ENCODE data around the gene CST1. TPM values are rescaled to one million over a fixed set of nuclear protein-coding genes. Genes with fewer than 3 reads are reported as not detected.
"Not testable (repeated sequence)": the region's sequence is repeated elsewhere in the genome, so short reads cannot be mapped to it uniquely, and the experiment has no call there.

Gene CST1
- total RNA-seq, 6 experiments from 2014 or later, result not detected

GRCh38 chr20:23752019-23752418, 1.3 kb upstream of the CST1 start:
- Histone ChIP-seq H3K27ac (no peak overlapping the region), H3K36me3 (no peaks in the 10 kb centered on the region), H3K27me3 (no peaks in the 10 kb centered on the region), H3K4me3 (no peak overlapping the region), H3K9me3 (no peaks in the 10 kb centered on the region), H3K4me1 (no peaks in the 10 kb centered on the region)
- no peak for ATAC-seq
- TF ChIP-seq POLR2A (IDR thresholded peaks at IDR 0.05), result no peak
- TF ChIP-seq, protein P1, sequence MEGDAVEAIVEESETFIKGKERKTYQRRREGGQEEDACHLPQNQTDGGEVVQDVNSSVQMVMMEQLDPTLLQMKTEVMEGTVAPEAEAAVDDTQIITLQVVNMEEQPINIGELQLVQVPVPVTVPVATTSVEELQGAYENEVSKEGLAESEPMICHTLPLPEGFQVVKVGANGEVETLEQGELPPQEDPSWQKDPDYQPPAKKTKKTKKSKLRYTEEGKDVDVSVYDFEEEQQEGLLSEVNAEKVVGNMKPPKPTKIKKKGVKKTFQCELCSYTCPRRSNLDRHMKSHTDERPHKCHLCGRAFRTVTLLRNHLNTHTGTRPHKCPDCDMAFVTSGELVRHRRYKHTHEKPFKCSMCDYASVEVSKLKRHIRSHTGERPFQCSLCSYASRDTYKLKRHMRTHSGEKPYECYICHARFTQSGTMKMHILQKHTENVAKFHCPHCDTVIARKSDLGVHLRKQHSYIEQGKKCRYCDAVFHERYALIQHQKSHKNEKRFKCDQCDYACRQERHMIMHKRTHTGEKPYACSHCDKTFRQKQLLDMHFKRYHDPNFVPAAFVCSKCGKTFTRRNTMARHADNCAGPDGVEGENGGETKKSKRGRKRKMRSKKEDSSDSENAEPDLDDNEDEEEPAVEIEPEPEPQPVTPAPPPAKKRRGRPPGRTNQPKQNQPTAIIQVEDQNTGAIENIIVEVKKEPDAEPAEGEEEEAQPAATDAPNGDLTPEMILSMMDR (IDR thresholded peaks at IDR 0.05), result no peak
- DNase-seq, result no peak
- intact Hi-C loops (cut with DNase I), result no loop called here
- WGBS (ENCODE audit: insufficient coverage, low coverage, low lambda C conversion rate, missing lambda C conversion rate), result no CpG with 5 or more reads among the region's 4 CpGs

GRCh38 chr20:23749746-23750145, 989 bp downstream of the CST1 start:
- no peaks in the 10 kb centered on the region for H3K9me3 ChIP-seq
- no peak overlapping the region for H3K27ac ChIP-seq
- TF ChIP-seq, protein P1 (IDR thresholded peaks at IDR 0.05), result no peak
- TF ChIP-seq POLR2A (IDR thresholded peaks at IDR 0.05), result no peak
- no peak for ATAC-seq
- H3K27me3 ChIP-seq, result no peaks in the 10 kb centered on the region
- no peak overlapping the region for H3K4me3 ChIP-seq
- no peak for DNase-seq
- no peaks in the 10 kb centered on the region for H3K4me1 ChIP-seq
- H3K36me3 ChIP-seq, result no peaks in the 10 kb centered on the region
- intact Hi-C loops (cut with DNase I), result no loop called here
- 75% methylated on average over 4 of the region's 5 CpGs for WGBS (ENCODE audit: insufficient coverage, low coverage, low lambda C conversion rate, missing lambda C conversion rate)

DNA sequence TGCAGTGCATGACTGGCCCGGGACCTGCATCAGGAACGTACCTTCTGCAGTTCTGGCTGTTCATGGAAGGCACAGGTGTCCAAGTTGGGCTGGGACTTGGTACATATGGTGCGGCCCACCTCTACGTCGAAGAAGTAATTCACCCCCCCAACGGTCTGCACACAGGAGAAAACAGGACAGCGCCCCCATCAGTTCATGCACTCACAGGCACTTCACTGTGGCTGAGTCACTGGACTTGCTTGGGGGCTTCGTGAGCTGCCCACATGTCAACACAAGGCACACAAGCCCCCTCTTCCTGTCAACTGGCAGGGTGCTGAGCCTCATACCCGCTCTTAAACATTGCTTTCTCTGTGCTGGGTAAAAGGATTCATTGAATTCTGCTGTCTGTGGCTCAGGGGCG, 1.8 kb downstream of the CST1 start:
- 58% methylated on average over 2 of the region's 10 CpGs for WGBS (ENCODE audit: insufficient coverage, low coverage, low lambda C conversion rate, missing lambda C conversion rate)

DNA sequence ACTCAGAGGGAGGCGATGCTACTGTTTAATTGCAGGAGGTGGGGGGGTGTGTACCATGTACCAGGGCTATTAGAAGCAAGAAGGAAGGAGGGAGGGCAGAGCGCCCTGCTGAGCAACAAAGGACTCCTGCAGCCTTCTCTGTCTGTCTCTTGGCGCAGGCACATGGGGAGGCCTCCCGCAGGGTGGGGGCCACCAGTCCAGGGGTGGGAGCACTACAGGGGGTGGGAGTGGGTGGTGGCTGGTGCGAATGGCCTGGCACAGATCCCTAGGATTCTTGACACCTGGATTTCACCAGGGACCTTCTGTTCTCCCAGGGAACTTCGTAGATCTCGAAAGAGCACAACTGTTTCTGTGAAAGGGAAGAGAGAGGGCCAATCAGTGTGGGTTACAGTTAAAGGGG, 3.2 kb downstream of the CST1 start:
- H3K36me3 ChIP-seq; H3K9me3 ChIP-seq; DNase-seq; H3K27me3 ChIP-seq; H3K4me1 ChIP-seq; intact Hi-C loops (cut with DNase I); H3K4me3 ChIP-seq; H3K27ac ChIP-seq; ATAC-seq: not testable (repeated sequence)
- WGBS (ENCODE audit: insufficient coverage, low coverage, low lambda C conversion rate, missing lambda C conversion rate), result 65% methylated on average over 2 of the region's 7 CpGs

More for the DNA sequence above, 1.8 kb downstream of the CST1 start:
- H3K9me3 ChIP-seq; intact Hi-C loops (cut with DNase I); H3K27ac ChIP-seq; H3K27me3 ChIP-seq; H3K36me3 ChIP-seq; ATAC-seq; H3K4me3 ChIP-seq; H3K4me1 ChIP-seq; DNase-seq: not testable (repeated sequence)

DNA sequence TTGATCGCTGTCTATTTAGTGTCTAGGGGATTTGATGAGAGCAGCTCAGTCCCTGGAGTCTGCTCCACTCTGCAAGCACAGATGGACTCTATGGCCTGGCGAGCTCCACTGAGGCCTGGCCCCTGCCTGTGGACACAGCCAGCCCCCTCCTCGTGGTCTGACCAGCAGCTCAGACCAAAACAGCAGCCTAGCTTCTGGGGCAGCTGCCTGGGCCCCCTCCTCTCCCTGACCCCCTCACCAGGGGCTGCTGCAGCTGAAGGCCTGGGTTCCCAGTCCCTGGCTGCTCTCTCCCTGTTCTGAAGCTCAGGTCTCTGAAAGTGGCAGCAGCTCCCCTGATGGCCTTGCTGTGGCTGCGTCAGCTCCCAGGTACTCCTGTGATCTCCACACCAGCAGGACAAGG, 3.6 kb downstream of the CST1 start:
- 100% methylated on average over 2 of the region's 4 CpGs for WGBS (ENCODE audit: insufficient coverage, low coverage, low lambda C conversion rate, missing lambda C conversion rate)
- DNase-seq; intact Hi-C loops (cut with DNase I): not testable (repeated sequence)

DNA sequence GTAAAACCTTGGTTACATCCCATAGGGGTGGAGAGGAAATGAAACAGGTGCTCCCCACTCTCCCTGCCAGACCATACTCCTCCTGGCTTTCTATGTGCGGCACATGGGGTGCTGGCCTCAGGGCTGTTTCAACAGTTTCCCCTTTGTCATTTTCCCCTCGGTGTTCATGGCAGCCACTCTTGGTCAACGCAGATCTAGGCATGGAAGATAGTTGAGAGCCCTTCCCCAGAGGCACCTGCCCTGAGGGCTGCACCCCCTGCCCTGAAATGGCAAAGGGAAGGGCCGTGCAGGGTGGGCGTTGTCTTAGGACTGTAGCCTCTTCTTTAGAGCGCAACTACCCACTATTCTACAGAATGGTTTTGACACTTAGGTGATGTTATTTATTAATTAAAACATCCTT, 4.4 kb downstream of the CST1 start:
- intact Hi-C loops (cut with DNase I), result no loop called here
- Histone ChIP-seq H3K9me3 (no peaks in the 10 kb centered on the region), H3K27ac (no peak overlapping the region), H3K36me3 (no peaks in the 10 kb centered on the region), H3K4me1 (no peaks in the 10 kb centered on the region), H3K27me3 (no peaks in the 10 kb centered on the region), H3K4me3 (no peak overlapping the region)
- WGBS (ENCODE audit: insufficient coverage, low coverage, low lambda C conversion rate, missing lambda C conversion rate), result 83% methylated on average over 1 of the region's 6 CpGs
- TF ChIP-seq POLR2A (IDR thresholded peaks at IDR 0.05), result no peak
- TF ChIP-seq, protein P1 (IDR thresholded peaks at IDR 0.05), result no peak
- no peak for DNase-seq
- no peak for ATAC-seq

More for the DNA sequence above, 3.6 kb downstream of the CST1 start:
- not testable (repeated sequence) for H3K36me3 ChIP-seq, H3K4me1 ChIP-seq, H3K27ac ChIP-seq, H3K4me3 ChIP-seq, ATAC-seq, H3K9me3 ChIP-seq, H3K27me3 ChIP-seq

Measured in right lobe of liver (tissue), 6 donors.